C4-2B (cell line): ENCODE measurements around the gene CERKL.

Experiments used
- CTCF ChIP-seq: fragments of 450-650 bp; conservative IDR thresholded peaks from 2 replicates; pipeline ENCODE4 v1.5.1; 2017; ENCODE audit warnings: mild to moderate bottlenecking
- ZFX ChIP-seq: fragments of 450-650 bp; IDR thresholded peaks from 2 replicates; pipeline ENCODE4 v1.6.1; 2017

GRCh38 chr2:181667234-181667633 lies 10.3 kb upstream of the CERKL start:
- TF ChIP-seq CTCF (no peak), ZFX (no peak)
